DMS53 treated with DMSO at 0.1 percent for 48 hours (cell line): ENCODE measurements around the gene SRGAP1.
"Not testable (repeated sequence)": the region's sequence is repeated elsewhere in the genome, so short reads cannot be mapped to it uniquely, and the experiment has no call there.

Experiments used
- DNase-seq: peaks from one replicate; lab custom pipeline; 2025; ENCODE audit not compliant: unreplicated experiment; lab: John Stamatoyannopoulos, UW

The SRGAP1 gene

DNA sequence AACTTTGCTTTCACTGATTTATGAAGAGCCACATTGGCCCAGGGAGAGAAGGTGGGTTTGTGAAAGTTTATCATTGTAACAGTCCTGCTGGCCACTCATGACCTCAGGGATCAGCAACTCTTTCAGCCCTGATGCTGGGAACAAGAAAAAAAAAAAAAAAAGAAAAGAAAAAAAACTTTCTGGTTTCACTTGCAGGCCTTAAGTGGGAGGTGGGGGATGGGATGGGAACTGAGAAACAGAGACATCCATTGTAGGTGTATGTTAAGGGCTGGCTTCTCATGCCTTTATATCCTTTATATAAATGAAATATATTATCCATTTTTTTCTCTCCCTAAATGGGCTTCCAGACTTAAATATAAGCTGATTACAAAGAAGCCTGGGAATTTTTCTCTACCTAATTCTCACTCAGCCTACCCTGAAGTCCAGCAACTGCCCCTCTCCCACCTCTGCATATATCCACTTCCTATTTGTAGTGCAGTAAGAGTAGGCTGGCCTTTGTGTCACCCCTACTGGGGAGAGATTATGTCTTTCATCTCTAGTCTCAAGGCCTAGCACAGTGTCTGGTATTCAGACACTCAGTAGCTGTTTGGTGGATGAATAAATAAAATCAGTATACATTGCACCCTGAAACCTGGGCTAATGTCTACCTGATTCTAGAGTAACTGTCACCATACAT, 190.5 kb downstream of the SRGAP1 start:
- no peak for DNase-seq

DNA sequence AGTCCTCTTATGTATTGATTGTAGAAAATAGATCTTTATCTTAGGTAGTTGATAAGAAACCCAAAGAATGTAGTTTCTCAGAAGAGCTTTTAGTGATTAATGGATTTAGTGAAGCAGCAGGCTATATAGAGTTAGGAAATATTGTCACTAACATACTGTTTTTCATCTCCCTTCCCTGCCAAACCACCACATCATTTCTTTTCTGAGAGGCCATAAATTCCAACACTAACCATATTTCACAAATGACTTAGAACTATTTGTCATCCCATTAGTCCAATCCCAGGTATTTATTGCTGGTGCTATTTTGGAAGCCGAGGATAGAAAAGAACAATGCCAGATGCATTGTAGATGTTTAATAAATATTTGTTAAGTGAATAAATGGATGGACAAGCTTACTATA, 191.9 kb downstream of the SRGAP1 start:
- DNase-seq = no peak

DNA sequence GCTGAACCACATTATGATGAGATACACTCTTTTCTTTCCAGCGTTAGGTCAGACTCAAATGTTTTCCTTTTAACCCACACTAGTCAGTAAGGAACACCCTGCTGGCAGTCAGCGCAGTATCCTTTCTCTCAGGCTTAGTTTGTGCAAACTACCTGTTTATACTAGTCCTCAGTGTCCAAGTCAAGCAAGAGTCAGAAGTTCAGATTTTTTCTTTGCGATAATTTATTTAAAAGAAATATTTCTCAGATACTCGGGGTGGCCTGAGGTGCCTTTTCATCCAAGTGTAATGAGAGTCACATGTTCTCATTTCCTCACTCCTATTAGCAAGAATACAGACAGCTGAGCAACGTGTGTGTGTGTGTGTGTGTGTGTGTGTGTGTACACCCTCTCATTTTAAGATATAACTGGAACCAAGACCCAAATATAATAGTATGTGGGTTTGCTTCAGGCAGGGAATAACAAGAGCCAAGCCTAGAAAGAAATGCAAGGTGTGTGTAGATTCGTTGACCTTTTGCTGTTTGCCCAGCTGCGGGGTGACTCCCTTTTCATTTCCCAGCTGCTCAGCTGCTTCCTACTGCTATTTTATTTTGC, 194.9 kb downstream of the SRGAP1 start:
- DNase-seq = peak; percentile 91

DNA sequence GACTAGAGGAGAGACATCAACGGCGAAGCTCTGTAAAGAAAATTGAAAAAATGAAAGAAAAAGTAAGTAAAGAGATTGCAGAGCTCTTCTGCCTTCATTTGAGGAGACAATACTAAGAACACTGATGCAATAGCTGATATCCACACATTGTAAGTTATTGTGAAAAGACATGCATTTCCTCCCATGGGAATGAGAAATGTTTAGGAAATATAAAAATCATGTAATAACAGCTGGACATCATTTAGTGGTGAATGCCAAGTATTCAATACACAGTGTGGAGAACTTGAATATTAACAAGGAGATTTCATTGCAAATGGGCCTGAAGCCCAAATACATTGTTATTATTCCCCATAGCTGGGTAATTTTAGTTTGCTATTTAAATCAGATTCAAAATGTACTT, 198.4 kb downstream of the SRGAP1 start:
- DNase-seq = no peak

DNA sequence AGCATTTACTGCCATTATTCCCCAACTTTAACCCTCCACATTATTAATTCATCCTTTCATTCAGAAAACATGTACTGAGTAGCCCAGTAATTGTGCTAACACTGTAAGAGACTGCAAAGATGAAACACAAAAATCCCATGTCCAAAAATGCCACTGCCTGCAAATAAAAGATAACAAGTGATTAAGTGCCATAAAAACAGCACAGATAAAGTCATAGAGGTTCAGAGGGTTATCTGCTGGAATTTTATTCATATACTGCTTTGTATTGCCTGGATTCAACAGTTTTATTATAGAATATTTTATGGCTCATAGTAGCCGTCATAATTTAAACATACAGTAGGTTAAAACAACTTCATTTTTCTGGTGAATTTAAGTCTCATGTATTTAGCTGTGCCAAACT, 199.7 kb downstream of the SRGAP1 start:
- DNase-seq = no peak

DNA sequence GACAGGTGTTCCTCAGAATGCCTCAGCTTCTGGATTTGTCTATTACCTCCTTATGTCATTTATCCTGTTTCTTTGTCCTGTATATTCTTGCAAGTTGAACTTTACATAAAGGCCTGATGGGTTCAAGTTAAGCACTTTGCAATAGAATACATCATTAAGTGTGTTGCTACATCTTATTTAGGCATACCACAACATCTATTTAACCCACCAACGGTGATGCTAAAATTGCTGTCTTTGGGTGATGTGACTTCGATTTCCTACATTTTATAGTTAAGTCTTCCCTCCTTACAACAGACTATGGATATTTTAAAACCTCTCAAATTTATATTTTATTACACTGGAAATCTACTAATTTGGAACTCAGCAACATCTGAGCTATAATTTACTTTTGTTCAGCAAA, 206.6 kb downstream of the SRGAP1 start:
- no peak for DNase-seq

DNA sequence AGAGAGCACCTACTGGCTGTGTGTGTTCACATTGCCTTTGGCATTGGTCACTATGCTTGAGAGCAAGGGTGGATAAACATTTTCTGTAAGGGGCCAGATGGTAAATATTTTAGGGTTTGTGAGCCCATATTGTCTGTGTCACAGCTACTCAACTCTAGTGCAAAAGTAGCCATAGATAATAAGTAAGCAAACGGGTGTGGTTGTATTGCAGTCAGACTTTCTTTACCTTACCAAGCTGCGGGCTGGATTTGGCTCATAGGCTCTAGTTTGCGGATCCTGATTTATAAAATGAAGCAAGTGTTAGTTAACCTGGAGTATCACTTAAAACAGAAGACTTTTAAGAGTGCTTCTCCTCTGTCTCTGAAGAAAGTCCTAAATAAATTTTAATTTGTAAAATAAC, 208.6 kb downstream of the SRGAP1 start:
- no peak for DNase-seq

DNA sequence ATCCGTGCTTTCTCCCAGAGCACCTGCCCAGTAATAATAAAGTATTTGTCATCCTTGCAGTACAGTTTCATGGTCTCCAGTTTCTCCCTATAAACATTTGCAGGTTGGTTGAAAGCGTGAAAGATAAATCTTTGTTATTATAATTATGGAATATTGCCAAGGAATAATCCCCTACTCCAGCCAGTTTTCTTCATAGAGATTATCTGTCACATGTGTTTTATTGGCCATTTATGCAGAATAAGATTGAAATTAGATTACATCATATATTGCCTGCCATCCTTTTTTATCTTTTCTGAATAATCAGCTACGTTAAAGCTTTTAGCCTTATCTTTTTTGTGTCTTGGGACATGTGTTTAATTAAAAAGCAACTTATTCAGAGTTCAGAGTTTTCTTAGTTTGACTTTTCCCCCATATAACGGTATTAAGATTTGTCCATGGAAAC, 209.6 kb downstream of the SRGAP1 start:
- DNase-seq = no peak

DNA sequence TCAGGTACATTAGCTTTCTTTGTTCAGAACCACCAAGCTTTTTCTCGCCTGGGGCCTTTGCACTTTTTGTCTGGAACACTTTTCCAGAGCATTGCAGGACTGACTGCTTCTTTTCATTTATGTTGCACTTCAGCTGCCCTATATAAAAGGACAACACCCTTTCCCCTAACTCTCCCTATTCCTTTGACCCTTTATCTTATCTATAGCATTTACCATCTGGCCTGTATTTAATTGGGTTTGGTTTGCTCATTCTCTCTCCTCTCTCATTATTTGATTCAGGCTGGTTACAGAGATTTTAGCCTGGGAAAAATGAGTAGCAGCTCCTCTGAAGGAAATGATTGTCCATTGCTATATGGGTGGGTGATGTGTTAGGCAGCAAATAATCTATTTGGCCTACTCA, 212.2 kb downstream of the SRGAP1 start:
- no peak for DNase-seq

DNA sequence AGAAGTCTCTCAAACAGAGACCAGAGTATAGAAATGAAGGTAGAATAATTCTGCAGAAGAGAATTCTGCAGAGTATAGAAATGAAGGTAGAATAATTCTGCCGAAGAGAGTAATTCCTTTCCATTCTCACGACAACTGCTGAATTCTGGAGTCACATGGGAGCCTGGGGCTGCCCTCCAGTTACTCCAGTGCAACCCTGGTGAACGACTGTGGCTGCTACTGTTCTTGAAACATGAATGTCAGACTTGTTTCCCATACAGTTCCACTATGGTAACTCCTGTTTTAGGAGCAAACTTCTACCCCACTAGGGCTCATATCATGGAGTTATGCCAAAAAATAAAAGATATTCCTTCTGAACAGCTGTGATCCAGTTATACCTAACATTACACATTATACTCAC, 213.2 kb downstream of the SRGAP1 start:
- no peak for DNase-seq

DNA sequence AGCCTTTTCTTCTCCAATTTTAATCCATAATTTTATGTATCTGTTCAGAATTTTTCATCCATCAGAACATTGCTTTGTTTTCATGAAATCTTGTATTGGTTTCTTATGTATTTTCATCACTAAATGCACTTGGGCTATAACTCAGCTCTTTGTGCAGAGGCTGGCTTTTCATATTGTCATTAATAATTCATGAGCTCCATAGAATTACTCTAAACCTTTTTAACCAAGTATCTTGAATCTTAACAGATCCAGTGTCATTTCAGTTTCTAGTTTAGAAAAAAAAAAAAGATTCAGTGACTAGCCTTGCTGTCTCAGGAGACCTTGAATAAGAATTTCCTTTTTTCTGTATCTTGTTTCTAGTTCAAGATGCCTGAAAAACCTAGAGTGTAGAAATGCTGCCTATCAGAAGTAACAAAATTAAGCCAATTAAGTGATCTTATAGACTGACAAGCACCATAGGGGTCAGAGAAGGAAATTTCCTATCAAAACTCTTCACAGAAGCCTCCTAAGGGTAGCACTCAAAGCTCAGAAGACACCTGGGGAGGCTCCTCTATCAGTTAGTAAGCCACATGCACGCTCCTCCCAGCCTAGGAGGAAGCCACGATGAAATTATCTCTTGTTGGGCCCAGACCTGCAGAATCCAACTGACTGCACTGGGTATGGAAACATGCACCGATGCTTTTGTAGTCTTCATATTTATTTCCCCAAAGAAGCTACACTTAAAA, 214.2 kb downstream of the SRGAP1 start:
- no peak for DNase-seq

DNA sequence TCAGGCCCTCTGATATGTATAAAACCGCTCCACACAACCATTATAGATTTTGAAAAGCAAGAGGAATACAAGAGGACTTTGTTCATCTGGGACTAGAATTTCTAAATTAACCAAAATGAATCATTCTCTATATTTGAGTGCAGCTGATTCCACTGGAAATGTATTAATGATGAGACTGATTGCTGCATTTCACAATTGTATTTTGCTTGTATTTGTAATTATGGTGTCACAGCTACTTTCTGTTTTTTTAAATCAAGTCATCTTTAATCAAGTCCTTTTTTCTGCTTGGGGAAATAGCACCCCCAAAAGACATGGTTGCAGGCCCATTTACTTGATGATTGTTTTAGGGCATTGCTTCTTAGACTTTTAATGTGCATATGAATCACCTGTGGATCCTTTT, 215.2 kb downstream of the SRGAP1 start:
- no peak for DNase-seq

DNA sequence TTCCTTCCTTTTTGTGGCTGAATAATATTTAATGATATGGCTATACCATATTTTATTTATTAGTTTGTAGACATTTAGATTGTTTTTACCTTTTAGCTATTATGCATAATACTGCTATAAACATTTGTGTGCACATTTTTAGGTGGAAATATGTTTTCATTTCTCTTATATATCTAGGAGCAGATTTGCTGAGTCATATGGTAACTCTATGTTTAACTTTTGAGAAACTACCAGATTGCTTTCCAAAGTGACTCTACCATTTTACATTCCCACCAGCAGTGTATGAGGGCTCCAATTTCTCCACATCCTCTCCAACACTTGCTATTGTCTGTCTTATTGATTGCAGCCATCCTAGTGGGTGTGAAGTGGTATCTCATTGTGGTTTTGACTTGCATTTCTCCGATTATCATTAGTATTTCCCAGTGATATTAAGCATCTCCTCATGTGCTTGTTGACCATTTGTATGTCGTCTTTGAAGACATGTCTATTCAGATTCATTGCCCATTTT, 217.4 kb downstream of the SRGAP1 start:
- DNase-seq = no peak

DNA sequence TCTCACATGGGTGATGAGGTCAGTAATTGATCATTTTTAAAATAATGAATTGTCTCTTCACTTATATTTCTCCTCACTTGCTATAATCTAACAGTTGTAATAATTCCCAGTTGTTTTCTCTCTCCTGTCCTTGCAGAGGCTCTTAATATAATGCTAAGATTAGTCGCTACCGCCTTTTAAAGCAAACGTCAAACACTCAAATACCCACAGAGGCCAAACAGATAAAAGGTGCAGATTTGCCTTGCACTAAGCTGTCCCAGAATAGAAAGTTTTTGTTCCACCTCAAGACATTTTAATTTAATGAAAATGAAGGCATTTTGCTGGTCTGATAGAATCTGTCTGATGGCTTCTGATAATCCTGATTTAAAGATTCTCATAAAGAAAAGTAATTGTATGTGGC, 218.6 kb downstream of the SRGAP1 start:
- DNase-seq = no peak

DNA sequence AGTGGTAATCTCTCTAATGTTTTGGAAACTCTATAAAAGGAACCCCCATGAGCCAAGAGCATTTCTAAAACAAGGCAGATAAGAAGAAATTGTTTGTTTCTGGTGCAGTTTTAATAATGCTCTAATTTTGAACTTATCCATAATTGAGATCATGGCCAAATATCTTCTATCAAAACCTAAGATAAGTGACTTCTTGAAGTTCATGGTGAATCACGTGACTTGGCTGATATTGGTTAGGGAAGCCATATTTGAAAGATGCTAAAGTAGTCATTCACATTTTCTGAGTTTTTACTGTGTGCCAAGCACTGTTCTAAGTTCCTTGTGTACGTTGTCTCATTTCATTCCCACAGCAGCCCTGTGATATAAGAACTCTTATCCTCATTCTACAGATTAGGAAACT, 219.7 kb downstream of the SRGAP1 start:
- no peak for DNase-seq

DNA sequence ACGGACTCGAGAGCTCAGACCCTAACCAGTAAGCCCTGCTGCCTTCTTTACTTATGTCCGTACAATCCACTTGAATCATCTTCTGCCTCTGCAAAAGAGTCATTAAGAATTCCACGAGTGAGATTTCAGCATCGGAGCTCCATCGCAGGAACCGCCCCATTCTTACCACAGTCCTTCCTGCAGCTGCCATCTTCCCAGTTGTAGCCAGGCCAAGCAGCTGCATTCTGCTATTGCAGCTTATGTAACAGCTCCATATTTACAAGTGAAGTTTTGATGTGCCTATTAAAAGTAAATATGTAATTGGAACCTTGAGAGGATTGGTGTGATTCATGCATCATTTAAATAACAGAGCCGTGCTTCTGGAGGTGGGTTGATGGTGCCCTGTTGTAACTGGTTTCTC, 220.2 kb downstream of the SRGAP1 start:
- DNase-seq = no peak

DNA sequence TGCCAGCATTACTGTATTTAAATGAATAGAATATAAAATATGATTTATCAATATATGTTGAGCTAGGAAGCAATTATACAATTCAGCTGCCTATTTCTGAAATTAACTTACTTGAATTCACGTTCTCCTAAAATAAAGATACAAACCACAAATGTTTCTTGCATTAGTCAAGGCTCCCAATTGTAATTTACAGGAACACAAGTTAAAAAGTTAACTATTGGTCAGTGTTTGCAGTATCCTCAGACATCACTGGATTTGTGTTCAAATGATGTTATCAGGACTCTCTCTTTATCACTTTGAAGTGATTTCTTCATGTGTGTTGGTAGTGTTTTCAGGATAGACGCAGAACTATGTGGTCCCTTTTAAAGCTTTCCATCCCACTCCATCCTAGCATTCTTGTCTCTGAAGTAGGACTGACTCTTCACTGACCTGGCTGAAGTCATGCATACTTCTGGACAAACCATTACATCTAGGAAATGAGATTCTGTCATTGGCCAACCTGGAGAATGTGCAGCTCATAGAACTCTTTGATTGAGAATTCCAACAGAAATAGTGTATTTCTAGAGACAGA, 221.5 kb downstream of the SRGAP1 start:
- DNase-seq = no peak

DNA sequence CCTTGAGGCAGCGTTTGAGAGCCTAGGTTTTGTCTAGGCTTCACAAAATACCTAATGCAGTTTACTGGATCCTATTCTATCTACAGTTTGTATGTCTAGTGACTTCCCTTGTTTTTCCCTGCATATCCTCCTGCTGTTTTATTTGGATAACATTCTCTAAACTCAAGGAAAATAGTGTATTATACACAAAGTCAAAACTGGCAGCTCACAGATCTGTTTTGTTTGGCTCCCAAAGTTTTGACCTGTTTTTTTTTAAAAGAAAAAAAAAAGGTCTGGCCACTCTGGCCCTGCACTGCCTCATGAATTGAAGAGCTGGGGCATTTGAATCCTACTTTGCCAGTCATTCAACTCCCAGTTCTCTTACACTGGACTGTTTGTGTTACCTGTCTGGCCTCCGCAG, 222.3 kb downstream of the SRGAP1 start:
- no peak for DNase-seq

DNA sequence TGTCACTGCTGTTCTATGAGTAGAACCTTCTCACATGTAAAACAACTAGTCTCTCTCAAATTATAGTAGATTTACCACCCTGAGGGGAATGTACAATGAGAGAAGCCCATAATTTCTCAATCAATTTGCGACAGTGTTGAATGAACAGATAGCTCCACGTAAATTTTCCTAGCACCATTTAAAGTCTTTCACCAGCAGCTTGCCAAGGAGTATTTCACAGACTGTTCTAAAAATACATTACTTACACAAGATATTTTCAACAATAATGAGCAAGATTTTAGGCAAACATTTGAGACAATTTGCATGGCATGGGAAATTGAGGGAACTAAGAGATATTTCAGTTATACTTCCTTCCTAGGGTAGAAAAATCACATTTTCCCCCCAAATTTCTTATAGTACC, 226.0 kb downstream of the SRGAP1 start:
- no peak for DNase-seq

DNA sequence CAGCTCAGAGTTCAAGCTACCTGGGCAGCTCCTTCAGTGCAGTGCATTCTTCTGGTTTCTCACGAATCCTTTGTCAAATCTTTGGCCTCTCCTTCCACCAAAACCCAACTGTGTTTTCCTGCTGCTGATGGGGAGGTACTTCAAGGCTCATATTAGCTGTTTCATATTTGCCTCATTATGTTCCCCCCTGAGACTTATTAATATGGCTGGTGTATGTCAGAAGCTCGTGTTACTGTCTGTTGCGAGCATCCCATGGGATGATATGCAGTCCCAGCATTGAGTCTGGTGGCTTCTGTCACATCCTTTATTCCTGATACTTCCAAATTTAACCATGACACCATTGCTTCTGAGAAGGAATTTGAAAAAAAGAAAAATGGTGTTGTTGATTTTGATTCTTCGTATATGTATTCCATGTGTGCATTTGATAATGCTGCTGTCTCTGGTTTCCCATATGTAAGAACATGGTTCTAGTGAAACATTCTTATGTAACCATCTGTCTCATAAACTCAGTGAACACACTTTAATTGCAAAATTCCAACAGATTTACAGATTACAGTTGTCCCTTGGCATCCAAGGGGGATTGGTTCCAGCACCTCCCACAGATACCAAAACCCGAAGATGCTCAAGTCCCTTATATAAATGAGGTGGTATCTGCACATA, 228.5 kb downstream of the SRGAP1 start:
- no peak for DNase-seq

DNA sequence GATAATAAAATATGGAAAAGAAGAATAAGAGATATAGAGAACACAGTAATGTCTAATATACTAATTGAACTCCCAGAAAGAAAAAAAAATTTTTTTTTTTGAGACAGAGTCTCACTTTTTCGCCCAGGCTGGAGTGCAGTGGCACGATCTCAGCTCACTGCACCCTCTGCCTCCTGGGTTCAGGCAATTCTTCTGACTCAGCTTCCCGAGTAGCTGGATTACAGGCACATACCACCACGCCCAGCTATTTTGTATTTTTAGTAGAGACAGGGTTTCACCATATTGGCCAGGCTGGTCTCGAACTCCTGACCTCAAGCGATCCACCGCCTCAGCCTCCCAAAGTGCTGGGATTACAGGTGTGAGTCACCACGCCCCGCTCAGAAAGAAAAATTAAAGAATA, 232.1 kb downstream of the SRGAP1 start:
- not testable (repeated sequence) for DNase-seq
